ENCODE measurements around the gene ALPG.
"Not testable (repeated sequence)": the region's sequence is repeated elsewhere in the genome, so short reads cannot be mapped to it uniquely, and the experiment has no call there.

Gene ALPG

GRCh38 chr2:232441147-232441651 is 34.6 kb downstream of the ALPG start:
- no peak for DNase-seq (ENCODE audit: low read depth)

- DNase-seq (ENCODE audit: low read depth), result not testable (repeated sequence)
Measured at GRCh38 chr2:232441922-232442321, 35.3 kb downstream of the ALPG start.

GRCh38 chr2:232442431-232442830 is 35.8 kb downstream of the ALPG start:
- DNase-seq (ENCODE audit: low read depth), result not testable (repeated sequence)

- not testable (repeated sequence) for DNase-seq (ENCODE audit: low read depth)
Measured at GRCh38 chr2:232443047-232443446, 36.4 kb downstream of the ALPG start.

GRCh38 chr2:232443669-232444408 is 37.2 kb downstream of the ALPG start:
- not testable (repeated sequence) for DNase-seq (ENCODE audit: low read depth)

GRCh38 chr2:232444409-232445148 is 37.9 kb downstream of the ALPG start:
- DNase-seq (ENCODE audit: low read depth), result peak; percentile 21

GRCh38 chr2:232445149-232445885 is 38.7 kb downstream of the ALPG start:
- DNase-seq (ENCODE audit: low read depth), result not testable (repeated sequence)

- not testable (repeated sequence) for DNase-seq (ENCODE audit: low read depth)
Measured at GRCh38 chr2:232446266-232446777, 39.7 kb downstream of the ALPG start.

GRCh38 chr2:232447091-232447620 is 40.5 kb downstream of the ALPG start:
- DNase-seq (ENCODE audit: low read depth), result no peak

GRCh38 chr2:232447638-232448303 is 41.1 kb downstream of the ALPG start:
- no peak for DNase-seq (ENCODE audit: low read depth)

- no peak for DNase-seq (ENCODE audit: low read depth)
Measured at GRCh38 chr2:232448304-232448690, 41.7 kb downstream of the ALPG start.

- no peak for DNase-seq (ENCODE audit: low read depth)
Measured at GRCh38 chr2:232449964-232450363, 43.3 kb downstream of the ALPG start.

- DNase-seq (ENCODE audit: low read depth), result not testable (repeated sequence)
Measured at GRCh38 chr2:232451645-232452044, 45.0 kb downstream of the ALPG start.

GRCh38 chr2:232454630-232455029 is 48.0 kb downstream of the ALPG start:
- DNase-seq (ENCODE audit: low read depth), result no peak

GRCh38 chr2:232455426-232456255 is 49.0 kb downstream of the ALPG start, which contains the start of gene ALPI:
Gene ALPI, plus strand, starts transcription at chr2:232456153. Its CDS starts 47 bp downstream, at chr2:232456200.
- DNase-seq (ENCODE audit: low read depth), result no peak

GRCh38 chr2:232456296-232457120 is 49.9 kb downstream of the ALPG start:
- DNase-seq (ENCODE audit: low read depth), result no peak

GRCh38 chr2:232457121-232458011 is 50.7 kb downstream of the ALPG start:
- no peak for DNase-seq (ENCODE audit: low read depth)

- no peak for DNase-seq (ENCODE audit: low read depth)
Measured at GRCh38 chr2:232458051-232458660, 51.5 kb downstream of the ALPG start.

All from stimulated activated CD8-positive, alpha-beta memory T cell treated with anti-CD3 and anti-CD28 coated beads, Interleukin-12 subunit alpha, Interleukin-12 subunit beta, amount 100 ng/mL, for 4 hours (primary cell).